ENCODE results near the gene ABHD11.
"Not testable (repeated sequence)": the region's sequence is repeated elsewhere in the genome, so short reads cannot be mapped to it uniquely, and the experiment has no call there.

Gene ABHD11

GRCh38 chr7:73742753-73743641 lies 4.4 kb upstream of the ABHD11 start:
- DNase-seq: no peak

- DNase-seq: no peak
These were observed 3.7 kb upstream of the ABHD11 start for GRCh38 chr7:73742338-73742752.

- DNase-seq: no peak
These were observed 3.0 kb upstream of the ABHD11 start for GRCh38 chr7:73741600-73741999.

DNA sequence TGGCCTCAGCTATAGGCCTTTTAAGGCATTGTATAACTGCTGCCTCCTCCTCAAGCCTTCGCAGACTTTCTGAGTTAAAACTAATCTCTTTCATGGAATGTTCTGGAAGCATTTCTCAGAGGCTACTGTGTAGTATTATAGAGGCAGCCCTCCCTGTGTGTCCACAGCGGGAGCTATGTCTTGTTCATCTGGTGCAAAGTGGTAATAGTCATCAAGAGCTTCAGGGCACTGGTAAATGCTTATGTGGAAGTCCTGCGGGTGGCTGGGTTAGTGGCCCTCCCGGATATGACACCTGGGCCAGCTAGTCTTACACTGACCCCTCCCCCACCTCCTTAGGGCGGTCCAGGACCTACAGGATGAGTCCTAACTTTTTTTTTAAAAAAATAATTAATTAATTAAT lies 2.2 kb upstream of the ABHD11 start:
- no peak for DNase-seq

DNA sequence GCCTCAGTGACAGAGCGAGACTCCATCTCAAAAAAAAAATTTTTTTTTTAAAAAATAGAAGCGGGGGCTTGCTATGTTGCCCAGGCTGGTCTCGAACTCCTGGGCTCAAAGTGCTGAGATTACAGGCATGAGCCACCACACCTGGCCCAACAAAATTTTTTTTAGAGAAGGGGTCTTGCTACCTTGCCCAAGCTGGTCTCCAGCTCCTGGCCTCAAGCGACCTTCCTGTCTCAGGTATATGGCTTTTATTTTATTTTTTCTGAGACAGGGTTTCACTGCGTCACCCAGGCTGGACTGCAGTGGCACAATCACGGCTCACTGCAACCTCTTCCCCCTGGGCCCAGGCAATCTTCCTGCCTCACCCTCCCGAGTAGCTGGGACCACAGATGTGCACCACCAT lies 1.6 kb upstream of the ABHD11 start:
- DNase-seq: no peak

DNA sequence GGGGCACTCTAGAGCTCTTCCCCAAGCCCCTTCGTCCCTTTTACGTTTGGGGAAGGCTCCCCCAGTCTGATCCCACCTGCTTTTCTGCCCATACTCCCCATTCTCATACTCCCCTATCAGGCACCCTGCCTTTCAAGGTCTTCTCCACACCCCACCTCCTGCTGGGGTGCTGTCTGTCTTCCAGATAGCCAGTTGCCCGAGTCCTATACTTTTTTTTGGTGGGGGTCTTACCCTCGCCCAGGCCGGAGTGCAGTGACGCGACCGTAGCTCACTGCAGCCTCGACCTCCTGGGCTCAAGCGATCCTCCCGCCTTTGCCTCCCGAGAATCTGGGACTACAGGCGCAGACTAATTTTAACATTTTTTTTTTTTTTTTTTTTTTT lies 775 bp upstream of the ABHD11 start:
- DNase-seq: no peak

- peak; percentile 39 for DNase-seq
These were observed 386 bp downstream of the ABHD11 start for GRCh38 chr7:73738220-73738611.

DNA sequence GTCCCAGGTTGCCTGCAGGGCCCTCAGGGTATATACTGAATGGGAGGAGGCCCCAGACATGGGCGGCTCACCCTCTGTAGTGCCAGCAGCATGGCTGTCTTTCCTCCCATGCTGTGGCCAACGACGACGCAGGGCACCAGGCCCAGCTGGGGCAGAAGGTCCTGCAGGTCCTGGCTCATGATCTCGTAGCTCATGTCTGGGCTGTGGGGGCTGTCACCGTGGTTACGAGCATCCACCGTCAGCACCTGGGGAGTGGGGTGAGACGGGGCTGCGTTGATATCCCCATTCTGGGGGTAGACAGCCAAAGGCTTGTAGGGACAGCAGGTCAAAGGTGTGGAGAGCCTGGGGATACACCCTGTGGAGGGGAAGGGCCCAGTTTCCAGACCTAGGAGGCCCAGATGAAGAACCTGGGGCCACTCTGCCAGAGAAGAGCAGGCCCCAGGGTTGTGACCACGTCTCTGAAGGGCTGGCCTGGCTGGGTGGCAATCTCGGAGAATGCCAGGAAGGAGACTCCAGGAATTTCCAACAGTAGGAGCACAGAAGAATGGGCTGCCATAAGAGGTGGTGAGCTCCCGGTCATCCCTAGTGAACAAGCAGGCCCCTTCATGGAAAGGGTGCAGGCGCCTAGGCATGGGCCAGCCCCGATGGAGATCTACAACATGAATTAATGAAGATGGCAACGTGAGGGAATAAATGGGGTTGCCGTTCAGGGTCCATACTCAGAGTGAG lies 947 bp downstream of the ABHD11 start:
- no peak for DNase-seq

DNA sequence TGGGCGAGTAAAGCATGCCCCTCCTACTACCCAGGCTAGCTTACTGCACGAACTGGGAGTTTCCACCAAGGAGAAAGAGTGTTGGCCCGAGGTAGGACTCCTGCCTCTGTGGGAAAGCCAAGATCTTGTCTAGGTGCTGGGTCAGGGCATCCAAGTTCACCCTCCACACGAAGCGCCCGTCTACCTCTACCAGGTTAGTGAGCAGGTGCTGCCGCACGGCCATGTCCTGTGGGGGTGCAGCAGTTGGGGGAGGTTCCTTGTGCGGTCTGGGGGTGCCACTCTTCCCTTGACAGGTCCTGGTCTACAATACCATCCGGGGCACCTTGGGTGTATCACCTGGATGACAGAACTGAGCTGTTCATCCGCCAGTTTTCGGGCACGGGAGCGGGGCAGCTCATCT lies 1.7 kb downstream of the ABHD11 start:
- DNase-seq: no peak

GRCh38 chr7:73735528-73735905 lies 3.1 kb downstream of the ABHD11 start:
- no peak for DNase-seq

- peak; percentile 71 for DNase-seq
These were observed 3.7 kb downstream of the ABHD11 start for GRCh38 chr7:73734619-73735527.

- no peak for DNase-seq
These were observed 6.2 kb downstream of the ABHD11 start for GRCh38 chr7:73732397-73732796.

GRCh38 chr7:73730485-73730884 lies 8.1 kb downstream of the ABHD11 start:
- no peak for DNase-seq

GRCh38 chr7:73728551-73728950 lies 10.1 kb downstream of the ABHD11 start:
- no peak for DNase-seq

DNA sequence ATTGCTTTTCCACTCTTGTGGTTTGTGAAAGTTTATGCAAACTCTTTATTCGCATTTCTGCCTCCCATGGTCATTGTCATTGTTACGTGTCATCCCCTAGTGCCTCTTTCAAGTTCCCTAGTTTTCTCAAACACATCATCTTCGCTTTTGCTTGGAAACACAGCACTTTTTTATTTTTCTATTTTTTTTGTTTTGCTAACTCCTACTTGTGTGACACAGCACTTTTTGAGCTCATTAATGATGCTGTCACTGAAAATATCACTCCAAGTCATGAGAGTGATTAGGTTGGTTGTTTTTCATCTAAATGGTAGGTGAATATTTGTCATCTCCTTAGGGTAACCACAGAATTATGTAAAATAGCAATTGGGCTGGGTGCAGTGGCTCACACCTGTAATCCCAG lies 10.7 kb downstream of the ABHD11 start:
- DNase-seq: no peak

DNA sequence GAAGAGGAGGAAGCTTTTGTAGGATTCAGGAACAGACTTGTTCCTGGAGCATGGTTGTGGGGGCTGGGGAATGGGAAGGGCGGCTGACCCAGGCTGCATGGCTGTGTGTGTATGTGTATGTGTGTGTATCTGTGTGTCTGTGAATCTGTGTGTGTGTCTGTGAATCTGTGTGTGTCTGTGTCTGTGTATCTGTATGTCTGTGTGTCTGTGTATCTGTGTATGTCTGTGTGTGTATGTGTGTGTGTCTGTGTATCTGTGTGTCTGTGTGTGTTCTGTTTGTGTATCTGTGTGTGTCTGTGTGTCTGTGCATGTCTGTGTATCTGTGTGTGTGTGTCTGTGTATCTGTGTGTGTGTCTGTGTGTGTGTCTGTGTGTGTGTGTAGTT lies 12.5 kb downstream of the ABHD11 start:
- DNase-seq: no peak

- no peak for DNase-seq
These were observed 14.8 kb downstream of the ABHD11 start for GRCh38 chr7:73723813-73724212.

GRCh38 chr7:73722785-73723184 lies 15.8 kb downstream of the ABHD11 start:
- DNase-seq: no peak

- not testable (repeated sequence) for DNase-seq
These were observed 16.4 kb downstream of the ABHD11 start for GRCh38 chr7:73722182-73722581.

DNA sequence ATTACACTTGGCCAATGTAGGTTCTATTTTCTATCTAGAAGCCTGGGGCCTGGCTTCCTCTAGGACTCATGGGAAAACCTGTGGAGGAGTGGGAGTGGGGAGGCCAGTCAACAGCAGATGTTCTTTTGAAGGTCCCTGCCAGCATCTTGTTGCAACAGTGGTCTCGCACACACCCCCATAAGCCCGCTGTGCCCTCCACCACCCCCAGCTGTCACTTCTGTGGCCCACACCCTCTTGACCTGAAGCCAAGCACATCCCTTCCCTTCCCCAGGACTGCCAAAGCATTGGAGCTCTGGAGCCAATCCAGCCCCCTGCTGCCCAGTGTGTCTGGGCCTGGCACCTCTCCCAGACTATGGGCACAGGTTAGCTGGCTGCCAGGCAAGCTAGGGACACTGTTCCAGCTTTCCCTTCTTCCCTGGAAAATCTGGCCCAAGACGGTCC lies 17.2 kb downstream of the ABHD11 start:
- DNase-seq: no peak

GRCh38 chr7:73720443-73720842 lies 18.2 kb downstream of the ABHD11 start:
- DNase-seq: not testable (repeated sequence)

GRCh38 chr7:73719806-73720169 lies 18.8 kb downstream of the ABHD11 start:
- no peak for DNase-seq
